ENCODE results near the gene UBA6. TPM values are rescaled to one million over a fixed set of nuclear protein-coding genes. Genes with fewer than 3 reads are reported as not detected.
"Not testable (repeated sequence)": the region's sequence is repeated elsewhere in the genome, so short reads cannot be mapped to it uniquely, and the experiment has no call there.

UBA6 gene
- total RNA-seq, 2 experiments from 2014 or later: 80.8 to 87.0 TPM

DNA sequence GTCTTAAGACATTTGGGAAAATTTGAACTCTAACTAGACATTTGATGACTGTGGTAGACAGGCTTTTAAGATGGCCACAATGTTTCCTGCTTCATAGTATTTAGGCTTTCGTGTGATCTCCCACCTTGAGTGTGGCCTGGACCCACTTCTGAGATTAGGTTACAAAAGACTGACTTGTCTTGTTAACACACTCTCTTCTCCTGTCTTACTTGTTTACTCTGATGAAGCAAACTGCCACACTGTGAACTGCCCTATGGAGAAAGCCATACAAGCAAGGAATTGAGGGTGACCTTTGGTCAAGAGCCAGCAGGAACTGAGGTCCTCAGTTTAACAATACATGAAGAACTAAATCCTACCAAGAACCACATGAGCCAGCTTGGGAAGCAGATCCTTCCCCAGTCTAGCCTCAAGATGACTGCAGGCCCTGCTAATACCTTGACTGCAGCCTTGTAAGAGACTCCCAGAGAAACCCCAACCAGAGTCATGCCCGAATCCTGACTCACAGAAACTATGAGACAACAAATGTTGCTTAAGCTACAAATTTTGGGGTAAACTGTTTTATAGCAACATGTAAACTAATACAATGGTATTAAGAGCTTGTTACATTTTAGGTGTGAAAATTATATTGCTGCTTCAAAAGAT, 20.3 kb downstream of the UBA6 start:
- ChIA-PET POLR2A (no interaction called here), CTCF (no interaction called here)

DNA sequence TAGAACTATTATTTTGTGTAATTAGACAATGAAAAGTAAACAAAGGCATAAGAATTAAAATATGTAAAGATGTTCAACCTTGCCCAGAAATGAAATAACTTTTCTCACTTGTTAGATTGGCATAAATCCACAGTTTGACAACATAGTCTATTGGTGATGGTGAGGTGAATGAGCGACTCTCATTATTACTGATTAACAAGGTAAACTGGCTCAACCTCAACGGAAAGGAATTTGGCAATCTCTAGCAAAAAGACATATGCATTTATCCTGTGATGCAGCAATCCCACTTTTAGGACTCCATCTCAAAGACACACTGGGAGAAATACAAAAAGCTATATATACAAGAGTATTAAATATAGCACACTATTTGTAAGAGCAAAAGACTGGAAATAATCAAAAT, 22.3 kb downstream of the UBA6 start:
- ChIA-PET CTCF (no interaction called here), POLR2A (no interaction called here)

DNA sequence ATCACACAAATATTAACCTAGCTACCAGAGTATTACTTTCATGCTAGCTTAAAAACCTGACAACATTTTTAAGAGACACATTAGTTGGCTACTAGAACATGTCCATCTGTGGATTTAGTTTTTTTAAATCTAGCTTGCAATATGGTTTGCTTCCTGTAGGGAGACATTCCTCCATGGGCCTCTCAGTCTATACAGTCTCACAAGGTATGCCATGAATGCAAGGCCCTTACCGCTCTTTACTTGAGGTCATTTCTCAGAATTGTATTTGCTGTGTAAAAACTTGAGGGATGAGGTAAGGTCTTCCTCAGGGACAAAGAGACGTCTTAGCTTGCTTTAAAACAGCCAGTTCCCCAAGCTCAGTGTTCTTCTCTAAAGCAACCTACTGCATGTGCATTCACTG, 26.9 kb downstream of the UBA6 start:
- ChIA-PET POLR2A (no interaction called here), CTCF (no interaction called here)

DNA sequence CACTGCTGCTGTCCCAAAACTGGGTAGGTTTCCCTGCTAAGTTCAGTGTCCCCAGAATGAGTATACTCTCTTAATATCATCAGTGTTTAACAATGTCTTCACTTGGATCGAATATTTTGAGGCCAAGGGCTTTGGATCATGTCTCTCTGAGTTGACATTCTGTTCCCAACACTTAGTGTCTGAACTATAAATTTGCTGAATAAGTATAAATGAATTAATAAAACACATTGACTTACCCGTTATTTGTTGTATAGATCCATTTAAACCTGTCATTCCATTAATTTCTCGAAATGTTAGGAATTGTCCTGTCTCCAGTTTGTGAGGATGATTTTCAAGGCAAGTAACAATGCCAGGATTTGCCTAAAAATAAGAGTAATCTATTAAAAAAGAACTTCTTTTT, 32.6 kb downstream of the UBA6 start:
- ChIA-PET POLR2A (no interaction called here), CTCF (no interaction called here)

DNA sequence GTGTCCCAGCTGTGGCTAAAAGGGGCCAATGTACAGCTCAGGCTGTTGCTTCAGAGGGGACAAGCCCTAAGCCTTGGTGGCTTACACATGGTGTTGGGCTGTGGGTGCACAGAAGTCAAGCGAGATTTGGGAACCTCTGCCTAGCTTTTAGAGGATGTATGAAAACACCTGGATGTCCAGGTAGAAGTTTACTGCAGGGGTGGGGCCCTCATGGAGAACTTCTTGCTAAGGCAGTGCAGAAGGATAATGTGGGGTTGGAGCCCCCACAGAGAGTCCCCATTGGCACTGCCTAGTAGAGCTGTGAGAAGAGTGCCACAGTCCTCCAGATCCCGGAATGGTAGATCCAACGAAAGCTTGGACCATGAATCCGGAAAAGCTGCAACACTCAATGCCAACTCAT, 40.5 kb downstream of the UBA6 start:
- POLR2A ChIA-PET: no interaction called here
- CTCF ChIA-PET: no interaction called here

DNA sequence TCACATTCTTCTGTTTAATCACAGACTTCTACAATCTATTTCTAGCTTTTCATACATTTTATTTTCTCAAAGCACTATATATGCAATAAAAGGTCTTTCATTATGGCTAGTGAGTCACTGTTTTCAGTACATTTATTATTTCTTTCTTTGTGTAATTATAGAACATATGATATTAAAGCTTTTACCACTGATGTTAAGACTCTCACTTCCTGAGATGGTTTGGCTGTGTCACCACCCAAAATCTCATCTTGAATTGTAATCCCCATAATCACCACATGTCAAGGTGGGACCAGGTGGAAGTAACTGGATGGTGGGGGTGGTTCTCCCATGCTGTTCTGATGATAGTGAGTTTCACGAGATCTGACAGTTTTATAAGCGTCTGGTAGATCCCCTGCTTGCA, 41.9 kb downstream of the UBA6 start:
- ChIA-PET POLR2A (no interaction called here), CTCF (no interaction called here)

DNA sequence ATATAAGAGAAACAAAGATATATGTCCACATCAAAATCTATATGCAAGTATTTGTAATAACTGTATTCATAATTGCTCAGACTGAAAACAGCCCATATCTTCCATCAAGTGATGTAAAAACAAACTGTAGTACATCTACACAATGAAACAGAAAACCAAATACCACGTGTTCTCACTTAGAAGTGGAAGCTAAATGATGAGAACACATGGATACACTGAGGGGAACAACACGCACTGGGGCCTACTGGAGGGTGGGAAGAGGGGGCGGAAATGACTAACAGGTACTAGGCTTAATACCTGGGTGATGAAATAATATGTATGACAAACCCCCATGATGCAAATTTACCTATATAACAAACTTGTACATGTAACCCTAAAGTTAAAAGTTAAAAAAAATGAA, 42.7 kb downstream of the UBA6 start:
- ChIA-PET CTCF (no interaction called here), POLR2A (no interaction called here)

DNA sequence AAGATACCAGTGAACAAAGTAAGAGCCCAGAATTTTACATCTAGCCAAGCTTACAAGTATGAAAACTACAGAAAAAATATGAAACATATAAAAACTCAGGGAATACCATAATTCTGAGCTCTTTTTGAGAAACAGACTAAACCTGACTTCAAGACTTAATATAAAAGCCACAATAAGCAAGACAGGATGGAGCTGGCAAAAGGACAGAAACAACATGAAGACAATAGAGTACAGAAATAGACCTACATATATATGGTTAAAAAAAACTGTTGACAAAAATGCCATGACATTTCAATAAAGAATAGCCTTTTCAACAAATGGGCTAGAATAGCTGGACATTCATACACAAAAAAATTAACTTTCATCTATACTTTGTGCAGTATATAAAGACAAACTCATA, 49.4 kb downstream of the UBA6 start:
- ChIA-PET POLR2A (no interaction called here), CTCF (no interaction called here)

DNA sequence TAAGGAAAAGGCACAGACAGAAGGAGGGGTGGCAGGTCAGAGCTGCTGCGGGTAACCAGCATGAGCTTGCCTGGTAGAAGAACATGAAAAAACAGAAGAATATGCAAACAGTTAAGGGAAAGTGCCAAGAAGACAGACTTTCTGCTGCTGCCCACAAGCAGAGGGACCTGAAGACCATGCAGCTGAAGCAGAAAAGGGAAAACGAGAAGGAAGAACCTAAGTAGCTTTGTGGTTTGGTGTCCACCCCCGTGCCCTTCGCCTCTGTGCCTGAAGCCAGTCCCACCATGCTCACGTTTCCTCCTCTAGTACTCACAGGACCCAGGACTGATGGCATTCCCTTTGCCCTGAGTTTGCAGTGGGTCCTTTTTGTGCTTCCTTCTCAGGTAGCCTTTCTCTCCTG, 62.8 kb downstream of the UBA6 start:
- ChIA-PET POLR2A (no interaction called here), CTCF (no interaction called here)

DNA sequence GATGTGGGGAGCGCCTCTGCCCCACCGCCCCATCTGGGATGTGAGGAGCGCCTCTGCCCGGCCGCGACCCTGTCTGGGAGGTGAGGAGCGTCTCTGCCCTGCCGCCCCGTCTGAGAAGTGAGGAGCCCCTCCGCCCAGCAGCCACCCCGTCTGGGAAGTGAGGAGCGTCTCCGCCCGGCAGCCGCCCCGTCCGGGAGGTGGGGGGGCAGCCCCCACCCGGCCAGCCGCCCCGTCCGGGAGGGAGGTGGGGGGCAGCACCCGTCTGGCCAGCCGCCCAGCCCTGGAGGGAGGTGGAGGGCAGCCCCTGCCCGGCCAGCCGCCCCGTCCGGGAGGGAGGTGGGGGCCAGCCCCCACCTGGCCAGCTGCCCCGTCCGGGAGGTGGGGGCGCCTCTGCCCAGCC, 64.0 kb downstream of the UBA6 start:
- POLR2A ChIA-PET, CTCF ChIA-PET: not testable (repeated sequence)

DNA sequence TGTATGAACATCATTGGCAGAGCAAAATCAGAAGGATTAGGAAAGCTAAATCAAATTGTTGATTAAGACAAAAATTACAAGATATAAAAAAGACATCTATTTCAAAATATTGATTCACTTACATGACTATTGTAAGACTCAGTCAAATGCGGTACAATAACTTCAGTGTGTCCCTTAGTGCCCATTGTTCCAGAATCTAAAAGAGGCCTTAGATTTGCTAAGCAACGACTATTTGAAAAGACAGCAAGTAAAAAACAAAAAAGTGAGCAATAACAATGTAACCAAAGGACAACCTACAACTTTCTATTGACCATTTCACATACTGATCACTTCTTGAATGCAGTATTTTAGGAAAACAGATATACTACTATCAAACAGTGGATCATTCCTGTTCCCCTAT, 65.6 kb downstream of the UBA6 start:
- POLR2A ChIA-PET: no interaction called here
- CTCF ChIA-PET: no interaction called here

DNA sequence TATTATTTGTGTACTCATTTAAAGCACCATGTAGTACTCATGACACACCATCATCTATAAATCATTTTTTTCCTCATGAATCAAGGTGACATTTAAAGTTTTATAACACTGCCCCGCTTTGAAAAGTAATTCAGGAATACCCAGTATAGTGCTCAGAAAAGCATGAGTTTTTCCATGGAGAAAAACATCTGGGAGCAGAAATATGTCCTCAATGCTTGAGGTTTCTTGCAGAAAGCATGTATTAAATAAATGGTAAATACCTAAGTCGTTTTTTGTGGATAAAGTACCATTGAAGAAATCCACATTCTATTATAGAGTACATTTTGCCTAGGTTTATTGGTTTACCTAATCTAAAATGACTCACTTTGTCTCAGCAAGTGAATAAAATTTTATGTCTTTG, 66.2 kb downstream of the UBA6 start:
- ChIA-PET CTCF (no interaction called here), POLR2A (no interaction called here)

DNA sequence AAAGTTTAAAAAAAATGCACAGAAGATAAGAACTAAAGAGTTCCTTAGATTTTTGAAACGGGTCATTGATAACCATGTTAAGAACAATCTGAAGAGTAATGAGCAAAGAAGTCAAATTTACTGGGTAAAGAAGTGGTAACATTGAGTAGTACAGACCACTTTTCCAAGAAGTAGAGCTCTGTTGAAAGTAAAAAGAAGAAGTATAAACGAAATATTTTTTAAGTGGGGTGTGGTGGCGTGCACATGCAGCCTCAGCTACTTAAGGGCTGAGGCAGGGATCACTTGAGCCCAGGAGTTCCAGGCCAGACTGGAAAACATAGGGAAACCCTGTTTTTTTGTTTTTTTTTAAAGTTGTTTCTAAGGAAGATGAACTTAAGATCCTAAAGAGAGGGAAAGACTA, 68.5 kb downstream of the UBA6 start:
- ChIA-PET CTCF (no interaction called here), POLR2A (no interaction called here)

DNA sequence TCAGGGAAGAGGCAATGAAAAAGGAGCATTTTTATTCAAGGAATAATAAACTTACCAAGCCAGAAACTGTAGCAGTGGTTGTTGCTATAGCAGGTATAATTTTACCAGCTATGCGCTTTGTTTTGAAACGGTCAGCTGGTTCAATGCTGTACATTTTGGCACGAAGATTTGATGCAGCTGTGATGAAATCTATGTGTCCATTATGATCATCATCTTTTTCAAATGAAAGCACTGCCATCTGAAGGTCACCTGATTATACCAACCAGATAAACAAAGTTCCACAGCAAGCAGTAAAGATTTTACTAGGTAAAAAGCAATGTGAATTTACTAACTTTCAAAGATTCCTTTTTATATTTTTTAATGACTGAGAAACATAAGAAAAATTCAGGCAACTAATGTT, 76.0 kb downstream of the UBA6 start:
- ChIA-PET POLR2A (no interaction called here), CTCF (no interaction called here)

DNA sequence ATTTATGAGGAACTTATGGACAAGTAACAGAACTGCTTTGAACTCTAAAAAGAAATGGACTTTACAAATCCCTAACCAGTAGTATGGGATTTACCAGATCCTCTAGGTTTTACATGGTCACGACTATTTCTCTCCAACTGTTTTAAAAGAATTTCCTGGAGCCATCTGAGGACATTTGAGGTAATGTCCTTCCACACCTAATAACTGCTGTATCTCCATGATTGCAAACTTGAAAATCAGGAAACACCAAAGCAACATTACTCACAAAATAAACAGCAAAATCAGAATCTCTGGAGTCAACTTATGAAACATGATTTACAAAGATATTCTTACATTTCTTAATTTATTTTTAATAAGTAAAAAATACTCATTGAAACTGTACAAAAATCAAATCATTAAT, 84.5 kb downstream of the UBA6 start:
- ChIA-PET POLR2A (no interaction called here), CTCF (no interaction called here)

DNA sequence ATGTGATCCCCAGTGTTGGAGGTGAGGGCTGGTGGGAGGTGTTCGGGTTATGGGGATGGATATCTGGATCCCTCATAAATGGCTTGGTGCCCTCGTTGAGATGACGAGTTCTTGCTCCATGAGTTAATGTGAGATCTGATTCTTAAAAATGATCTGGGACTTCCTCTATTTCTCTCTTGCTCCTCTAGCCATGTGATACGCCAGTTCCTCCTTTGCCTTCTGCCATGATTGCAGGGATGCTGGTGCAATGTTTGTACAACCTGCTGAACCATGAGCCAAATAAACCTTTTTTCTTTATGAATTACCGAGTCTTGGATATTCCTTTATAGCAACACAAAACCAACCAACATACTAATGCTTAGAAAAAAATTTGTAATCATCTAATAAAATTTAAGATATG, 85.8 kb downstream of the UBA6 start:
- ChIA-PET CTCF (no interaction called here), POLR2A (no interaction called here)

DNA sequence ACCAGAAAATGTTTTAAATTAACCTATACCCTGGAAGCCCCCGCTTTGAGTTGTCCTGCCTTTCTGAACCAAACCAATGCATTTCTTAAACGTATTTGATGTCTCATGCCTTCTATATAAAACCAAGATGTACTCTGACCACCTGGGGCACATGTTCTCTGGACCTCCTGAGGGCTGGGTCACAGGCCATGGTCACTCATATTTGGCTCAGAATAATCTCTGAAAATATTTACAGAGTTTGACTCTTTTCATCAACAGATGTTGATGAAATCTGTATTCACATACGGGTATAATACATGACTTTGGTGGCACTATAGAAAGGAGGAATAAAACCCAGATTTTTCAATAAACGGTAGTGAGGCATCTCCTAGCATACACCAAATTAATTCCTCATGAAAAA, 86.8 kb downstream of the UBA6 start:
- POLR2A ChIA-PET: no interaction called here
- CTCF ChIA-PET: no interaction called here

DNA sequence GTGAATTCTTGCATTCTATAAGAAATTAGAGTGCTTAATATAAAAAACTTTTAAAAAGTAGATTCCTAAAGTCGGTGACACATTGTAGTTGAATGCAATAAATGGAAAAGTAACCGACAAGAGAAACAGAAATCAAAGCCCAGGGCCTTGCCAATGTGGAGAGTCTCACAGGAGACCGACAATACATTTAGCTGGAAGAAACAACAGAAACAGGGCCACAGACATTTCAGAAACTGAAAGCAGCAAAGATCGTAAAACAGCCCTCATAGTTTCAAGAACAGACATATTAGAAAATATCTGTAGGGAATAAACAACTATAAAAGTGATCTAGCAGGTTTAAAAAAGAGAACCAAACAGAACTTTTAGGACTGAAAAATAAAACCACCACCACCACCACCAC, 92.9 kb downstream of the UBA6 start:
- POLR2A ChIA-PET: no interaction called here
- CTCF ChIA-PET: no interaction called here

DNA sequence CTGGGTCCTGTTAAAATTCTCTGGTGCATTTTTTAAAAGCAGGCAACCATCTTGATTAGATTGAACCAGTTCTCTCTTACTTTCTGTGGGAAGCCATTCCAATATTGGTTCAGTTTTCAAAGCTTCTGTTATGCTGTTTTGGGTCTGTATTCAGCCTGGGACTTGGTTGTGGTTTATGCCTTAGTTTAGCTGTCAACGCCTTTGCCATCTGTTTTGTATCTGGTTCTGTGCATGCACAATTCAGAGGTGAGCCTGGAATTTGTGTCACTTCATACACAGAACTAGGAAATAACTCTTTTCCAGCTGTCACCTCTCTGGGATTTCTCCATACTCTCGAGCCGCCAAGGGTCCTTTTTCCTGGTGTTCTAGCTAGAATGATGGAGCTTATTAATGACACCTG, 96.2 kb downstream of the UBA6 start:
- CTCF ChIA-PET: no interaction called here

DNA sequence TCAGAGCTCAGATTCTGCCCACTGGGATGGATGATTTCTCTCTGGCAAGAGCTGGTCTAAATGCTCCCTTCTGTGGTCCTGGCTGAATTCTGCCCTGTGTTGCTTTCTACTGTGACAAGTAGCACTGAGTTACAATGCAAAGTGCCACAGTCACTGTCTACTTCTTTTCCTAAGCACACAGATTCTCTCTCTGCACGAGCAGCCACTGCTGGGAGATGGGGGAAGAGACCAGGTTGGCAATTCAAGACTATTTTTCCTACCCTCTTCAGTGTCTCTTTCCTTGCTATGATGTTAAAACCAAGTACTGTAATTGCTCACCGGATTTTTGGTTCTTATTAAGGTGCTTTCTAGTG, 97.0 kb downstream of the UBA6 start:
- ChIA-PET CTCF (interaction anchor here (0.9 kb wide), 1 partner anchor 12 kb away, joined by 3 read pairs; no protein-coding TSS in a partner anchor), POLR2A (no interaction called here)

More for the DNA sequence above, 96.2 kb downstream of the UBA6 start:
- POLR2A ChIA-PET: no interaction called here

DNA sequence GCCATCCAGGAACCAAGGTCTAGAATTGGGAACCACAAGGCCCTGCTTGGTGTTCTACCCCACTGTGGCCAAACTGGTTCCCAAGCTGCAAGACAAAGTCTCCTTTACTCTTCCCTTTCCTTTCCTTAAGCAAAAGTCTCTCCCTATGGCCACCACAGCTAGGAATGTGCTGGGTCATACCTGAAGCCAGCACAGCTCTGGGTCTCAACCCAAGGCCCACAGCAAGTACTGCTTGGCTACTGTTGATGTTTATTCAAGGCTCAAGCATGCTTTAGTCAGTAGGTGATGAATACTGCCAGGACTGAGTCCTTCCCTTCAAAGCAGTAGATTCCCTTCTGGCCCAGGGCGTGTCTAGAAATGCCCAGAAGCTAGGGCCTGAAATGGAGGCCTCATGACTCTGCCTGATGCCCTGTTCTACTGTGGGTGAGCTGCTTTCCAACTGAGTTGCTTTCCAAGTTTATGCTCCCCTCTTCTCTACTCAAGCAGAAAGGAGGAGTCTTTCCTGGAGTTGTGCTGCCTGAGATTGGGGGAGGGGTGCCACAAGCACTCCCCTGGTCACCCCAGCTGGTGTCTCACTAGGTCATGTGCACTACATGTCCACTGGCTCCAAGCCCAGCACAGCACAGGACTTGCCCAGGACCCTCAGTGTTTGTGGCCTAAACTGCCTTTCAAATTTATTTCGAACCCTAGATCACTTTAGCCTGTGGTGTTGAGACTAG, 97.5 kb downstream of the UBA6 start:
- CTCF ChIA-PET: interaction anchor here (0.9 kb wide), 1 partner anchor 12 kb away, joined by 3 read pairs; no protein-coding TSS in a partner anchor
- POLR2A ChIA-PET: no interaction called here

DNA sequence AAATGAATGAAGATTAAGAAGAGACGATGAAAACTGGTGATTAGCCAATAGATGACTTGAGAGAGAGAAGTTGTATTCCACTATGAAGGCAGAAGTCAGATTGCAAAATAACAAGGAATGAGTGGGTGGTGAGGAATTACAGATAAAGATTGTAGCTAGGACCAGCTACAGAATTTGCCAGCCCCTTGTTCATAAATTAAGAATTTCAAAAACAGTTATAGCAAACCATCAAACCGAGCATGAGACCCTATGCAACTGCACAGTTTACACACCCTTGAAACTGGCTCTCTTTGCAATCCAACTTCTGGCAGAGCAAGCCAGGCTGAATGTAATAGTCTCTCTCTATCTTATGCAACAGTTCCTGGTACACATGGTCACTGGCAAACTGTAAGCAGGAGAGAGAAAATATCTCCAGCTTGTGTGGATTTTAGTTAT, 107.2 kb downstream of the UBA6 start:
- CTCF ChIA-PET: no interaction called here
- POLR2A ChIA-PET: no interaction called here

Data from activated CD8-positive, alpha-beta memory T cell treated with anti-CD3 and anti-CD28 coated beads for 36 hours (primary cell).